DMS153 treated with DMSO at 0.1 percent for 48 hours (cell line): ENCODE measurements around the gene SMIM11.
"Not testable (repeated sequence)": the region's sequence is repeated elsewhere in the genome, so short reads cannot be mapped to it uniquely, and the experiment has no call there.

Source experiments
- DNase-seq: peaks from one replicate; lab custom pipeline; 2025; ENCODE audit not compliant: unreplicated experiment; lab: John Stamatoyannopoulos, UW

SMIM11 gene

GRCh38 chr21:34354836-34355235 lies 20.5 kb upstream of the SMIM11 start:
- no peak for DNase-seq

GRCh38 chr21:34355570-34355969 lies 19.7 kb upstream of the SMIM11 start:
- DNase-seq = no peak

DNA sequence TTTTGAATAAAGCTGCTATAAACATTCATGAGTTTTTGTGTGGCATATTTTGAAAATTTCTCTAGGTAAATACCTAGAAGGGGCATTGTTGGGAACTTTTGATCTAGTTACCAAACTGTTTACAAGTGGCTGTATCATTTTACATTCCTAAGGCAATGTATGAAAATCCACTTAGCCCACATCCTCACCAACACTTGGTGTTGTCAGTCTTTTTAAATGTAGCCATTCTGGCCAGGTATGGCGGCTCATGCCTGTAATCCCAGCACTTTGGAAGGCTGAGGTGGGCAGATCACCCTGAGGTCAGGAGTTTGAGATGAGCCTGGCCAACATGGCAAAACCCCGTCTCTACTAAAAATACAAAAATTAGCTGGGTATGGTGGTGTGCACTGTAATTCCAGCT lies 17.4 kb upstream of the SMIM11 start:
- no peak for DNase-seq

DNA sequence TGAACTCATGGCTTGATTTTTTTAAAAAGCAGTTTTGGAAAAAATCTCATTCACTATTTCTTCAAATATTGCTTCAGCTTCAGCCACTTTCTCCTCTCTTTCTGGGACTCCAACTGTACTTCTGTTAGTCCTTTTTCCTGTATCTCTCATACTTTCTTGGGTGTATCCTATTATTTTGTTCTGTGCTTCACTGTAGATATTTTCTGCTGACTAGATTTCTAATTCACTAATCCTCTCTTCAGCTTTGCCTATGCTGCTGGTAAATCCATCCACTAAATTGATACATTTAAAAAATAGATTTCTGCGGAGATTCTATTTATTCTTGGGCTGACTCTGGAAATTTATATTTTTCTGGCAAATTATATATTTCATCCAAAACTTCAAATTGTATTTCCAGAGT lies 16.4 kb upstream of the SMIM11 start:
- DNase-seq = no peak

GRCh38 chr21:34360488-34361241 lies 14.6 kb upstream of the SMIM11 start:
- DNase-seq = no peak

DNA sequence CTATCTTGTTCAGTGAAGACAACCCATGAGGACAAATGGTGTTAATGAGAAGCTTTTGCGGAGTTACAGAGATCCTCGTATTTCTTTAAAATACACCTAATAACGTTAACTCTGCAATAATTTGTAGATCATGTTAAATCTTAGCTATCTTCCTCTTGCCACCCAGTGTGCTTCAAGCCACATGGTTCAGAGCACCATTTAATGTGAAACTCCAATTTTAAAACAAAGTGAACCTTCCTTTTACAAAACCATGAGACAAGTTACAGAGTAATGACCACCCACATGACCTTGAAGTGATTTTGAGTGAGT lies 13.2 kb upstream of the SMIM11 start:
- DNase-seq = no peak

GRCh38 chr21:34362670-34363069 lies 12.6 kb upstream of the SMIM11 start:
- DNase-seq = no peak

DNA sequence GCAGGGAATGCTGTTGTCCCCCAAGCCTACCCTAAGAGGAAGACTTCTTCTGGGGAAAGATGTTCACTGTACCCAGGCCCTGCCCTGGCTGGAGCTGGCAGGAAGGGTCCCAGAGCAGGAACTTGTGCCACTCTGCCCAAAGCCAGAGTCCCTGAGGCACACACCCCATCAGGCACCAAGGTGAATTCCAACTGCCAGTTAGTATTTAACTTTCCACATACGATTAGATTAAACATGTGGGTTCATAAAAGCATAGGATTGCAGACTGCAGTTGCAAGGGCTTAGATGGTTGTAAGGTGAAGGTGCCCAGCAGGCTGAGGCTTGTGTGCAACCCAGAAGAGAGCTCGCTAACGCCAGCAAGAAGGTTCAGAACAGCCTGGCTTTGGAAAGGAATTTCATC lies 11.6 kb upstream of the SMIM11 start, which contains the start of gene KCNE2:
Gene KCNE2, plus strand, starts transcription at position 274 of the 400 bp plus-strand sequence. CDS start 6,473 bp downstream, outside the sequence.
- no peak for DNase-seq

DNA sequence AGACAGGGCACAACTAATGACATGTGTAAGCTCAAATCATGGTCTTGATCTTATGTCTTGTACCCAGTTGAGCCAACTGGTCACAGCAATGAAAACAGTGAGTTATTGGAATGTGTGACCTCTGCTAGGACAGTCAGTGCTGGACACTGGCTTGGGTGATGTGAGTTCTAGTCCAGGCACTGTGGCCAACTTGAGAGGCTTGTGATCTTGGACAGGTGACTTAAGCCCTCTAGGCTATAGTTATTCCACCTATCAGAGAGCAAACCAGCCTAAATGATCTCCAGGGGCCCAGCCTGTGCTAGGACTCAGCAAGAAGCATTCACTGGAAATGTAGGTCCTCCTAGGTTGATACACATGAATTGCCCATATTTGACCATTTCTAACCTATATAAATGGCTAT lies 10.4 kb upstream of the SMIM11 start:
- DNase-seq = no peak

- DNase-seq = no peak
These were observed 9.5 kb upstream of the SMIM11 start for GRCh38 chr21:34365809-34366208.

DNA sequence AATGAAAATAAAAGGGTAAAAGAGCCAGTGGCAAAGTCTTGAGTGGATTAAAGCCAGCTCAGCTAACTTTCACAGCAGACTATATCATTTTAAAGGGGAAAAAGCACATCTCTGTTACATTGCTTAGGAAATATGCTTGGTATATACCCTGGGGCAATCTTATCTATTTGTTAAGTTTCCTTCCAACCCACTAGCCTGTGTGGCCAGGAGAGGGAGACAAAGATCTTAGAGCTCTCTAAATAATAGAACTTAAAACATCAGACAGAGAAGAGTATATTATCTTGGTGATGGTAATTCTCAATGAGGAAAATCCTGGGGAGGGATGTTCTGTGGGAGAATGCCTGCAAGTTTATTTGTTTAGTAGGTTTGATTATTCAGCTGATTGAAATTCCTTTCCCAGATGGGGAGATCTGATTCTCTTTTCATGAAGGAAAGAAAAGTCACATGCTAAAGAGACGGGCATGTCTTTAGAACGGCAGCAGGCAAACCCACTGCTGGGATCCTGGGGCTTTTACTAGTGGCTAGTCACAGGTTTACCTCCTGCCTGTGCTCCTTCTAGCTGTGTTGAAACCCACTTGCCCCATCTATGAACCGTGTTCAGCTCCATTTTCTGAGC lies 7.9 kb upstream of the SMIM11 start:
- DNase-seq = no peak

GRCh38 chr21:34369741-34370140 lies 5.6 kb upstream of the SMIM11 start:
- DNase-seq = no peak

DNA sequence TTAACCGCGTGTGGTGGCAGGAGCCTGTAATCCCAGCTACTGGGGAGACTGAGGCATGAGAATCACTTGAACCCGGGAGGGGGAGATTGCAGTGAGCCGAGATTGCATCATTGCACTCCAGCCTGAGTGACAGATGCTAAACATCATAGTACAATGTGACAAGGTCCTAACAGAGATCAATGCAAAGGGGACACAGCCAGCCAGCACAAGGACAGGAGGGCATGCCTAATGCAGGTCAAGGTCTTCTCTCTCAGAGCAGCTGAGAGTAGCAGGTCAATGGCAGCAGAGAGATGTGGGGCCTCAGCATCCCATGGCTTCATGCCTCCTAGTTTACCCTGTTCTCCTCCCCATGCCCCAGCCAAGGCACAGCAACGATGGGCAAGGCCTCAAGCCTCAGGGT lies 3.0 kb upstream of the SMIM11 start:
- DNase-seq = no peak

GRCh38 chr21:34374462-34374861 lies 845 bp upstream of the SMIM11 start:
- DNase-seq = not testable (repeated sequence)

- DNase-seq = not testable (repeated sequence)
These were observed 289 bp downstream of the SMIM11 start for GRCh38 chr21:34375619-34375972.

DNA sequence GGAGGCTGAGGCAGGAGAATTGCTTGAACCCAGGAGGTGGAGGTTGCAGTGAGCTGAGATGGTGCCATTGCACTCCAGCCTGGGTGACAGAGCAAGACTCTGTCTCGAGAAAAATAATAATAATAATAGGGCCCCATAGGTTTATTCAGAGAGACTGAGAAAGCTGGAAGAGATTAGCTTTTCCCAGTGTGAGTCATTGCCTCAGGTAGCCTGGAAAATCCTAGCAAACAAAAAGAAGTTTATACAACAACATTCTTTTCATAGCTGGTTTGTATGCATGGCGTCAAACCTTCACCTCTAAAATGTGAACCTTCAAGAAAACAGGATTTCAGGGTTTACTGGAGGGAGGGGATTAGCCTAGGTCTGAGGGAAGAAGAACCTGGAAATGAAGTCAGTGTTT lies 7.8 kb downstream of the SMIM11 start:
- DNase-seq = not testable (repeated sequence)

DNA sequence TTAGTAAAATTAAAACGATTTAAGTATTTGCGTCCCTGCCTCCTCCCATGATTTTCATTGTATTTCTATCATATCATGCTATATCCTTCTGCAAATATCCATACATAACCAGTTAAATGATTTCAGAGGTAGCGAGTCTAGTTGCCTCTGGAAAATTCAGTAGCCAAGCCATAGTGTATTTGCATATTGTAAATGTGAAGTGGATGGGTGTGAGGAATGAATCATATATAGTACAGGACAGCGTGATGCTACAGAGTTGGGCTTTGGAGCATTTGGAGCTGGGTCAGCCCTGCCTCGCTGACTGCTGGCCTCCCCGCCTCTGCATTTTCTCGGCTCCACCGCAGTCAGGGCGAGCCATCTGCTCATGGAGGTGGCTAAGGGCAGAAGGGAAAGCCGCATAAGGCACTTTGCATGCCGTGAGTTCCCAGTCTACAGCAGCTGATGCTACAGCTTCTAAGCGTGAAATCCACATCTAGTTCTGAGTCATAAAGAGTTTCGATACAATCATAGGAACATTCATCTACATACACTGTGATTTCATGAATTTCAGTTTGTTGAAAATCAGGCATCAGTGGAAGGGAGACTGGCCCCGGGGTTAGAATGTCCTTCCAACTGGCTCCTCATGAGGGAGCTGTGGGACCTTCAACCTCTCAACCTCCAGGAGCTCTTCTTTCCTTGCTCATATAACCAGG lies 8.6 kb downstream of the SMIM11 start:
- not testable (repeated sequence) for DNase-seq

DNA sequence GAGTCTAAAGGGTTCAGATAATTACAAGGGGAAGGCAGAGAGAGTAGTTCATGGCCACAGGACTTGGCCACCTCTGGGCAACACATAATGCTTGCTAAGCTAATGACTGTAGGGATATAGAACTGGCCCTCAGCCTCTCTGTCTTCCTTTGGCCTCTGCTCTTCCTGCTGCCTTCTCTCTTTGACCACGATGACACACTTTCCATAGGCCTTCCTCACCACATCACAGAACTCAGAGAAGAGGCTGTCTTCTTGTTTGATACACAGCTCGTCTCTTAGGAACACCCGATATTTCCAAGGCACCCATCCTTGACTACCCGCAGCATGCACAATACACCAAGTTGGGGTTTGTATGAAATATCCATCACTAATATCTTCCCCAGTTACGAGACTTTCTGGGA lies 25.2 kb downstream of the SMIM11 start:
- DNase-seq = not testable (repeated sequence)

DNA sequence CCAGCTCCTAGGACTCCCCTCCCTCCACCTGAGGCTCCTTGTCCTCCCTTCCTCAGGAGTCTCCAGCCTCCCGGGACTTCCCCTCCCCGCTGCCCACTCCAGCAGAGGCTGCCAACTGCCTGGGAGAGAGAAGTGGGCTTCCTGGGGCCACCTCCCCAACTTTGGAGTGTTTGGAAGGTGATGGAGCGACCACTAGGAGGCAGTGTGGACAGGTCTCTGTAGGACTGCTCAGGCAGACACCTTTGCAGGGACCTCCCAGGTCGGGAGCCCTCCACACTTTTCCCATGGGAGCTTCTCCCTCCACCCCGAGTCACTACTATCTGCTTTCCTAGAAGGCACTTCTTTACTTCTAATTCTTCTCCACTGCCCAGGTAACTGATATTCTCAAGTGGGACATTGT lies 29.4 kb downstream of the SMIM11 start:
- DNase-seq = not testable (repeated sequence)

- DNase-seq = not testable (repeated sequence)
These were observed 30.4 kb downstream of the SMIM11 start for GRCh38 chr21:34405686-34406085.

DNA sequence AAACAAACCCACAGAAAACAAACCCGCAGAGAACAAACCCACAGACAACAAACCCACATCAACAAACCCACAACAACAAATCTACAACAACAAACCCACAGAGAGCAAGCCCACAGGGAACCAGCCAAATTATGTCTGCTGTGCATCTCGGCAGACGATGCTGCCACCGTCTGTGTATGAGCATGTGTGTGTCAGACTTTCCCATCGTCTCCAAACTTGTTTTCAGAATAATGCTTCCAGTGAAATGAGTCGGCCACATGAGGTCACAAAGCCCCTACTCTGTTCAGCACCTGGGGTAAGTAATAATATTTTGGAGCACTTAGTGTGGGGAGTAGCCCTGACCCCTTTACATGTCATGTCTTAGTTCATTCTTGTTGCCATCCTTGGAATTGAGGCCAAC lies 30.8 kb downstream of the SMIM11 start:
- DNase-seq = not testable (repeated sequence)

DNA sequence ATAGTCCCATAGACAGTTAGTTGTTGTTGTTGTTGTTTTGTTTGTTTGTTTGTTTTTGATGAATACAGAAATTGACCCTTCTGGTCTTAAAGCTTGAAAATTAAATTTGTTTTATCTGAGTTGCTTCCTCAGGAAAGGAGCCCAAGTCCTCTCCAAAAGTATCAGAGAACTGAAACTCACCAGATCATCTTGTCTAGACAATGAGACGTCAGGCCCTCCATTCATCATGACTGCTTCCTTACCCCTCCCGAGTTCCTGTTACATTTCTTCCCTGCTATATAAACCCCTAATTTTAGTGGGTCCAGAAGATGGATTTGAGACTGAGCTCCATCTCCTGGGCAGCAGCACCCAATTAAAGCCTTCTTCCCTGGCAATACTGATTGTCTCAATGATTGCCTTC lies 31.4 kb downstream of the SMIM11 start:
- DNase-seq = not testable (repeated sequence)
